Naive thymus-derived CD4-positive, alpha-beta T cell (primary cell): ENCODE results near the gene ZFAND3. TPM values are rescaled to one million over a fixed set of nuclear protein-coding genes. Genes with fewer than 3 reads are reported as not detected.

Experiments
- ATAC-seq: fragments of 150-1000 bp; cut with Tn5 transposase; 2 replicates; pipeline ENCODE4 v1.10.0; 2021; ENCODE audit warnings: mild to moderate bottlenecking, moderate library complexity
- CTCF ChIA-PET: fragments of 350-600 bp; sonication (Branson Sonifier 250); formaldehyde crosslinking; loops from one replicate; lab custom pipeline; 2021; ENCODE audit warnings: antibody characterized with exemption; lab: Charles Lee
- POLR2A ChIA-PET: fragments of 350-600 bp; sonication (Branson Sonifier 250); formaldehyde crosslinking; loops from one replicate; lab custom pipeline; 2021; ENCODE audit warnings: antibody characterized with exemption, inconsistent platforms; lab: Charles Lee
- DNase-seq, 9 donors: peaks; one replicate each; pipeline versions ENCODE4 v3.0.0 to v3.0.0-alpha.2; 2020 to 2022; ENCODE audit warnings: mixed read lengths in 1 of 9
- H3K27ac ChIP-seq: one replicate; pipeline ENCODE4 v1.7.0; 2013; ENCODE audit warnings: mild to moderate bottlenecking, low read depth, low read length, moderate library complexity
- H3K27me3 ChIP-seq, 2 donors: one replicate each; pipeline ENCODE4 v1.7.0; 2013; ENCODE audit warnings: low read length in 2 of 2, mild to moderate bottlenecking in 2 of 2, moderate library complexity in 2 of 2; ENCODE audit not compliant: control insufficient read depth in 2 of 2, insufficient read depth in 2 of 2
- H3K36me3 ChIP-seq, 3 experiments: 1 replicate in 2 of 3; 2 replicates in 1 of 3; pipeline ENCODE4 v1.7.0; 2013; ENCODE audit warnings: low read length in 3 of 3, mild to moderate bottlenecking in 3 of 3, moderate library complexity in 1 of 3; ENCODE audit not compliant: insufficient read depth in 3 of 3, control insufficient read depth in 2 of 3
- H3K4me1 ChIP-seq, 2 donors: one replicate each; pipeline ENCODE4 v1.7.0; 2013; ENCODE audit warnings: low read length in 2 of 2, mild to moderate bottlenecking in 2 of 2, moderate library complexity in 1 of 2; ENCODE audit not compliant: control insufficient read depth in 2 of 2, insufficient read depth in 2 of 2
- H3K4me3 ChIP-seq: 2 replicates; pipeline ENCODE4 v1.7.0; 2013; ENCODE audit warnings: mild to moderate bottlenecking, low read length
- H3K9me3 ChIP-seq, 3 experiments: 1 replicate in 2 of 3; 2 replicates in 1 of 3; pipeline ENCODE4 v1.7.0; 2013; ENCODE audit warnings: low read length in 3 of 3; ENCODE audit not compliant: control insufficient read depth in 2 of 3
- H3K27ac Mint-ChIP-seq, 9 donors: one replicate each; pipeline ENCODE4 v1.8.0; 2020 to 2022; ENCODE audit warnings: mixed read lengths in 9 of 9, mild to moderate bottlenecking in 8 of 9, moderate library complexity in 5 of 9, inconsistent platforms in 2 of 9
- H3K27me3 Mint-ChIP-seq, 5 donors: one replicate each; pipeline ENCODE4 v1.8.0; 2021 to 2022; ENCODE audit warnings: mixed read lengths in 5 of 5, mild to moderate bottlenecking in 1 of 5
- H3K36me3 Mint-ChIP-seq, 5 donors: one replicate each; pipeline ENCODE4 v1.8.0; 2020 to 2022; ENCODE audit warnings: mixed read lengths in 5 of 5, mild to moderate bottlenecking in 3 of 5, inconsistent platforms in 1 of 5
- H3K4me1 Mint-ChIP-seq, 7 donors: one replicate each; pipeline ENCODE4 v1.8.0; 2020 to 2022; ENCODE audit warnings: mixed read lengths in 7 of 7, mild to moderate bottlenecking in 3 of 7, inconsistent platforms in 1 of 7
- H3K4me3 Mint-ChIP-seq, 10 donors: one replicate each; pipeline ENCODE4 v1.8.0; 2020 to 2022; ENCODE audit warnings: mild to moderate bottlenecking in 10 of 10, mixed read lengths in 10 of 10, moderate library complexity in 6 of 10, inconsistent platforms in 2 of 10
- H3K9me3 Mint-ChIP-seq, 11 donors: one replicate each; pipeline ENCODE4 v1.8.0; 2020 to 2022; ENCODE audit warnings: mixed read lengths in 11 of 11, mild to moderate bottlenecking in 4 of 11, inconsistent platforms in 1 of 11, moderate library complexity in 1 of 11
- intact Hi-C, 2 donors: fragments of 100-400 bp; cut with micrococcal nuclease; formaldehyde crosslinking; loops; one replicate each; pipeline ENCODE4 v1.15.1; 2023
- polyA plus RNA-seq, 2 donors: library from polyadenylated mRNA; unstranded; fragments of 300-500 nt; fragmentation: Illumina TruSeq; gene quantifications; one replicate each; pipeline ENCODE4 v1.2.3, GENCODE V29; 2021
- total RNA-seq, 6 experiments: library from RNA in 5 of 6; stranded (reverse) in 5 of 6; gene quantifications; 1 replicate in 5 of 6; 2 replicates in 1 of 6; pipeline ENCODE4 v1.2.3 and lab custom pipeline; 2021 to 2026

ZFAND3 gene
- total and polyA plus RNA-seq, 7 experiments from 2014 or later, result 3.5 to 55.0 (median 37.1) TPM

DNA sequence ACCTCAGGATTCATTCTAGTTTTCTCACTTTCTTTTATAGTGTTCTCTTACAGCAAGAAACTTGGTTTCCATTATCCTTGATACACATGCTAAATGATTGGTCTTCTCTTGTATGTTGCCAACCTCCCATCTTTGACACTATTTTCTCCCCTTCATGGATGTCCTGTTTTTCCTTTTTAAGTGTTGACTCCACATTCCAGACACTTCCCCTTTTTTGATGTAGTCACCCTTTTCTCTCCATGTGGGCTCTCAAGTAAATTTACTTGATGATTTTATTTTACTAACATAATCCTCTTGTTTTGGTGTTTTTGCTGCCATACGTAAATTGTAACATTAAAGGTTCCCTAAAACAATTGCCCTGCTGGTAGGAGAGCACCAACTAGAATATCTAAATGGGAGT, 148.1 kb downstream of the ZFAND3 start:
- peaks cover 36 to 81% (median 69%) of the 10 kb centered on the region in 7 donors for H3K4me1 Mint-ChIP-seq
- DNase-seq (no peak), ATAC-seq (no peak)
- Histone ChIP-seq H3K4me3 (no peak overlapping the region), H3K9me3 (peaks cover 0 to 4% (median 0%) of the 10 kb centered on the region in 3 experiments), H3K27me3 (no peaks in the 10 kb centered on the region), H3K4me1 (peaks cover 0 to 8% of the 10 kb centered on the region in 2 donors), H3K27ac (no peak overlapping the region), H3K36me3 (no peaks in the 10 kb centered on the region)
- no peak overlapping the region for H3K4me3 Mint-ChIP-seq
- H3K27ac Mint-ChIP-seq, result peak overlapping the region in 1 of 9 donors; percentile 78
- peaks cover 0 to 26% (median 8%) of the 10 kb centered on the region in 11 donors for H3K9me3 Mint-ChIP-seq
- peaks cover 5 to 64% (median 47%) of the 10 kb centered on the region in 5 donors for H3K36me3 Mint-ChIP-seq
- H3K27me3 Mint-ChIP-seq, result no peaks in the 10 kb centered on the region
- ChIA-PET POLR2A (no interaction called here), CTCF (no interaction called here)
- intact Hi-C loops, result no loop called here

- H3K4me3 ChIP-seq, result no peak overlapping the region
- Mint-ChIP-seq H3K27ac (peak overlapping the region in 2 of 9 donors; percentile 28 to 35), H3K4me1 (peaks cover 16 to 55% (median 50%) of the 10 kb centered on the region in 7 donors), H3K36me3 (peaks cover 5 to 59% (median 42%) of the 10 kb centered on the region in 5 donors), H3K4me3 (peak overlapping the region in 4 of 10 donors; percentile 2 to 51 (median 22)), H3K27me3 (no peaks in the 10 kb centered on the region), H3K9me3 (peaks cover 0 to 48% (median 11%) of the 10 kb centered on the region in 11 donors)
- no peak for DNase-seq
- no peaks in the 10 kb centered on the region for H3K36me3 ChIP-seq
- ChIA-PET POLR2A (no interaction called here), CTCF (no interaction called here)
- ATAC-seq, result no peak
- no peak overlapping the region for H3K27ac ChIP-seq
- no peaks in the 10 kb centered on the region for H3K27me3 ChIP-seq
- peaks cover 6 to 8% of the 10 kb centered on the region in 2 donors for H3K4me1 ChIP-seq
- intact Hi-C loops, result no loop called here
- peaks cover 0 to 12% (median 6%) of the 10 kb centered on the region in 3 experiments for H3K9me3 ChIP-seq
Observed at GRCh38 chr6:37971266-37971665, 151.7 kb downstream of the ZFAND3 start.

DNA sequence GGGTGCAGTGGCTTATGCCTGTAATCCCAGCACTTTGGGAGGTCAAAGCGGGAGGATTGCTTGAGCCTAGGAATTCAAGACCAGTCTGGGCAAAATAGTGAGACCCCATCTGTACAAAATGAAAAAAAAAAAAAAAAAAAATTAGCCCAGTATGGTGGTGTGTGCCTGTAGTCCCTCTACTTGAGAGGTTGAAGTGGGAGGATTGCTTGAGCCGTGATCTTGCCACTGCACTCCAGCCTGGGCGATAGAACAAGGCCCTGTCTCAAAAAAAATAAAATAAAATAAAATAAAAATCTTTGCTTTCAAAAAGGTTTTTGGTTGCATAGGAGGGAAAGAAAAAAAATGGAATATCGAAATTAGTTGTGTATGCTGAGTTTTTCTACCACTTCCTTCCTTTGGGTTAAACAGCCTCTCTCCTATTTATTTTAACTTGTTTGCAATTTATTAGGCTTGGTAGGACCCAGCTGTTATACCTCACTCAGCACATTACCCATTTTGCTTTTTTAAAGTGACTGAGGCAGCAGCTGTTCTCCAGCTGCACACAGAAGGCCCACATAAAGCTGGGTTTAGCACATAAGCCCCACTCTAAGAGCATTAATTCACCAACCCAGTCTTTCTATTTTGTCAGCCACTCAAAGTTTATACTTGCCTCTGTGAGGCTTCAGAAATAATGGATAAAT, 152.3 kb downstream of the ZFAND3 start:
- Histone ChIP-seq H3K27ac (no peak overlapping the region), H3K36me3 (no peaks in the 10 kb centered on the region), H3K9me3 (peaks cover 0 to 12% (median 6%) of the 10 kb centered on the region in 3 experiments), H3K4me1 (peaks cover 6 to 8% of the 10 kb centered on the region in 2 donors), H3K27me3 (no peaks in the 10 kb centered on the region), H3K4me3 (no peak overlapping the region)
- Mint-ChIP-seq H3K36me3 (peaks cover 5 to 57% (median 44%) of the 10 kb centered on the region in 5 donors), H3K4me3 (peak overlapping the region in 4 of 10 donors; percentile 2 to 51 (median 40)), H3K9me3 (peaks cover 0 to 47% (median 7%) of the 10 kb centered on the region in 11 donors), H3K27ac (peak overlapping the region in 2 of 9 donors; percentile 13 to 18), H3K27me3 (no peaks in the 10 kb centered on the region), H3K4me1 (peaks cover 20 to 60% (median 54%) of the 10 kb centered on the region in 7 donors)
- ATAC-seq, result no peak
- CTCF ChIA-PET, result no interaction called here
- DNase-seq, result no peak
- intact Hi-C loops, result no loop called here
- POLR2A ChIA-PET, result interaction anchor here (0.7 kb wide), 1 partner anchor 501 kb away, joined by 4 read pairs; no protein-coding TSS in a partner anchor

GRCh38 chr6:37972994-37973757, 153.6 kb downstream of the ZFAND3 start:
- H3K27ac Mint-ChIP-seq, result peak overlapping the region in 2 of 9 donors; percentile 25 to 45
- peaks cover 6 to 9% of the 10 kb centered on the region in 2 donors for H3K4me1 ChIP-seq
- no peaks in the 10 kb centered on the region for H3K27me3 Mint-ChIP-seq
- intact Hi-C loops, result no loop called here
- peak overlapping the region in 1 of 10 donors; percentile 32 for H3K4me3 Mint-ChIP-seq
- H3K36me3 Mint-ChIP-seq, result peaks cover 0 to 43% (median 33%) of the 10 kb centered on the region in 5 donors
- no peak overlapping the region for H3K27ac ChIP-seq
- ATAC-seq (no peak), DNase-seq (no peak)
- H3K36me3 ChIP-seq, result no peaks in the 10 kb centered on the region
- peaks cover 0 to 37% (median 5%) of the 10 kb centered on the region in 11 donors for H3K9me3 Mint-ChIP-seq
- H3K4me1 Mint-ChIP-seq, result peaks cover 19 to 59% (median 51%) of the 10 kb centered on the region in 7 donors
- ChIA-PET POLR2A (no interaction called here), CTCF (no interaction called here)
- H3K4me3 ChIP-seq, result no peak overlapping the region
- no peaks in the 10 kb centered on the region for H3K27me3 ChIP-seq
- peaks cover 0 to 12% (median 6%) of the 10 kb centered on the region in 3 experiments for H3K9me3 ChIP-seq

DNA sequence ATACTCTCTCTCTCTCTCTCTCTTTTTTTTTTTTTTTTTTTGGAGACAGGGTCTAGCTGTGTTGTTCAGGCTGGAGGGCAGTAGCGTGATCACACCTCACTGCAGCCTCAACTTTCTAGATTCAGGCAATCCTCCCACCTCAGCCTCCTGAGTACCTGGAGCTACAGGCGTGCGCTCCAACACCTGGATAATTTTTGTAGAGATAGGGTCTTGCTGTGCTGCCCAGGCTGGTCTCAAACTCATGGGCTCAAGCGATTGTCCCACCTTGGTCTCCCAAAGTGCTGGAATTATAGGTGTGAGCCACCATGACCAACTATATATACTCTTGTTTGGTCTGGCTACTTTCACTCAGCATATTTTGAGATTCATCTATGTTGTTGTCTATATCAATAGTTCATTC, 154.9 kb downstream of the ZFAND3 start:
- Histone ChIP-seq H3K4me3 (no peak overlapping the region), H3K36me3 (no peaks in the 10 kb centered on the region), H3K4me1 (peaks cover 6 to 17% of the 10 kb centered on the region in 2 donors), H3K27me3 (no peaks in the 10 kb centered on the region), H3K9me3 (peaks cover 0 to 8% (median 6%) of the 10 kb centered on the region in 3 experiments), H3K27ac (no peak overlapping the region)
- Mint-ChIP-seq H3K4me3 (no peak overlapping the region), H3K9me3 (peaks cover 0 to 37% (median 5%) of the 10 kb centered on the region in 11 donors), H3K4me1 (peaks cover 24 to 62% (median 54%) of the 10 kb centered on the region in 7 donors), H3K36me3 (peaks cover 0 to 42% (median 24%) of the 10 kb centered on the region in 5 donors), H3K27ac (peak overlapping the region in 1 of 9 donors; percentile 18), H3K27me3 (no peaks in the 10 kb centered on the region)
- CTCF ChIA-PET, result interaction anchor here (0.7 kb wide), 1 partner anchor 156 kb away, joined by 3 read pairs; no protein-coding TSS in a partner anchor
- POLR2A ChIA-PET, result interaction anchor here (0.8 kb wide), 1 partner anchor 1068 kb away, joined by 3 read pairs; no protein-coding TSS in a partner anchor
- intact Hi-C loops, result no loop called here
- ATAC-seq (no peak), DNase-seq (no peak)

GRCh38 chr6:37974943-37975342, 155.4 kb downstream of the ZFAND3 start:
- peaks cover 6 to 19% of the 10 kb centered on the region in 2 donors for H3K4me1 ChIP-seq
- peaks cover 30 to 67% (median 60%) of the 10 kb centered on the region in 7 donors for H3K4me1 Mint-ChIP-seq
- H3K4me3 ChIP-seq, result no peak overlapping the region
- ChIA-PET POLR2A (interaction anchor here (0.8 kb wide), 1 partner anchor 1069 kb away, joined by 3 read pairs; no protein-coding TSS in a partner anchor), CTCF (interaction anchor here (0.6 kb wide), 1 partner anchor 151 kb away, joined by 4 read pairs; no protein-coding TSS in a partner anchor)
- H3K36me3 ChIP-seq, result no peaks in the 10 kb centered on the region
- H3K36me3 Mint-ChIP-seq, result peaks cover 0 to 40% (median 24%) of the 10 kb centered on the region in 5 donors
- no peak overlapping the region for H3K27ac ChIP-seq
- DNase-seq (no peak), ATAC-seq (no peak)
- peaks cover 0 to 8% (median 6%) of the 10 kb centered on the region in 3 experiments for H3K9me3 ChIP-seq
- no peak overlapping the region for H3K4me3 Mint-ChIP-seq
- H3K27me3 Mint-ChIP-seq, result no peaks in the 10 kb centered on the region
- no peaks in the 10 kb centered on the region for H3K27me3 ChIP-seq
- H3K9me3 Mint-ChIP-seq, result peaks cover 0 to 37% (median 5%) of the 10 kb centered on the region in 11 donors
- no peak overlapping the region for H3K27ac Mint-ChIP-seq
- intact Hi-C loops, result no loop called here
